Epithelial cell of prostate (primary cell): ENCODE results near the gene CHAC2.

Experiments
- DNase-seq: peaks from one replicate; pipeline ENCODE4 v3.0.0-alpha.2; 2011; ENCODE audit warnings: low read depth, low spot score
- H3K27ac ChIP-seq: fragments of 450-650 bp; 2 replicates; pipeline ENCODE4 v1.5.1; 2017; ENCODE audit warnings: mild to moderate bottlenecking

Gene CHAC2

DNA sequence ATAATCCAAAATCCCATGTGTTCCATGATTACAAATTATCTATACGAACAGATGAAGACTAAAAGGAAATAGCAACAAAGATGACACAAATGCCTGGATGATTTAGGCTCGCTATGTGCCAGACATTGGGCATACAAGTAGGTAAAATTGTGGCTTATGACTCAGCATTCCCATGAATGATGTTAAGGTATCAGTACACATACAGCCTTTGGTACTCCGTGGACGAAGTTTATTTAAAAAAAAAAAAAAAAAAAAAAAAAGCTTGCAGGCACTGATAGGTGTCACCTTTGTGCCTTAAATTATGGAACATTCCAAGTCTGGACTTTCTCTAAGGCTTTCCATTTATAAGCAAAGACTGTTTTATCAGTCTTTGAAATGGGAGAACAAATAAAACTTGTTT, 2.7 kb downstream of the CHAC2 start:
- peak; percentile 29 for DNase-seq
- H3K27ac ChIP-seq = no peak overlapping the region

DNA sequence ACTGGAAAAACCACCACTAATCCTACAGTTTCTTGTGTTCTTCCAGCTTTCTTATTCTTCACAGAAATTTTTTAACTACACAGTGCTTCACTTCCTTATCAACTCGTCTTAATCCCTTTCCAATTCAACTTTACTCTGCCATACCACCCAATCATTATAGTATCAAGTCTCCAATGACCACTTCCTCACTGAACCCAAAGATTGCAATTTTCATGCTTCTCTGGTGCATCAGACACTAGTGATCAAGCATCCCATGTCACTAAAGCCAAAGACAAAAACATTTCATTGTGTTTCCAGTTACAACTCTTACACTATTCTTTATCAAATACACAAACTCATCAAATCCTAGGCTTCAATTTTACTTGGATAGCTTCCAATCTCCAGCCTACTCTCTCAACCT, 9.5 kb downstream of the CHAC2 start:
- no peak overlapping the region for H3K27ac ChIP-seq
- DNase-seq = no peak

DNA sequence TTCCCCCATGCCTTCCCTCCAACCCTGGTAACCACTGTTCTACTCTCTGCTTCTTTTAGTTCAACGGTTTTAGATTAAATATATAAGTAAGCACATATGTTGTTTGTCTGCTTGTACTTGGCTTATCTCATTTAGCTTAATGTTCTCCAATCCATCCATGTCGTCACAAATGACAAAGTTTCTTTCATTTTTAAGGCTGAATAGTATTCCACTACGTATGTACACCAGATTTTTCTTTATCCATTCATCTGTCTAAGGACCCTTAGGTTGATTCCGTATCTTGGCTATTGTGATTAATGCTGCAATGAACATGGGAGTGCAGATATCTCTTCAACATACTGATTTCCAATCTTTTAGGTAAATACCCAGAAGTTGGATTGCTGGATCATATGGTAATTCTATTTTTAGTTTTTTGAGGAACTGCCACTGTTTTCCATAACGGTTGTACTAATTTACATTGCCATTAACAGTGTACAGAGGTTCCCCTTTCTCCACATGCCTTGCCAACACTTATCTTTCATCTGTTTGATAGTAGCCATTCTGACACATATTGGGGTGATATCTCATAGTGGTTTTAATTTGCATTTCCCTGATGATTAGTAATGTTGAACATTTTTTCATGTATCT, 11.0 kb downstream of the CHAC2 start:
- no peak overlapping the region for H3K27ac ChIP-seq

DNA sequence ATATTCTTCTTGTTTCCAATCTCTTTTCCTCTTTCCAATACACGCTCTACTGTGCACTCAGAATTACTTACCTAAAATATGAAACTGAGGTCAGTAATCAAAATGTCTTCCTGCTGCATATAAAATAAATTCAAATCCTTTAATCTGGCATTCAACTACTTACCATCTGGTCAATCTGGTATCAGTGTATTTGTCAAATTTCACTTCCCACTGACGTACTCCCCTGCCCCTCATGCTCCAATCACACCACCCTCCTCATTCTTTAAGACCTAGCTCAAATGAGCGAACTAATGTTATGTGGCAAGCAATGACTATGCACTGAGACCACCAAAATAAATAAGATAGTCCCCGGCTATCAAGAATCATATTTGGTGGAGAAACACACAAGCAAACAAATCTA, 12.5 kb downstream of the CHAC2 start:
- H3K27ac ChIP-seq = no peak overlapping the region
- no peak for DNase-seq

More for the DNA sequence above, 11.0 kb downstream of the CHAC2 start:
- DNase-seq = no peak

DNA sequence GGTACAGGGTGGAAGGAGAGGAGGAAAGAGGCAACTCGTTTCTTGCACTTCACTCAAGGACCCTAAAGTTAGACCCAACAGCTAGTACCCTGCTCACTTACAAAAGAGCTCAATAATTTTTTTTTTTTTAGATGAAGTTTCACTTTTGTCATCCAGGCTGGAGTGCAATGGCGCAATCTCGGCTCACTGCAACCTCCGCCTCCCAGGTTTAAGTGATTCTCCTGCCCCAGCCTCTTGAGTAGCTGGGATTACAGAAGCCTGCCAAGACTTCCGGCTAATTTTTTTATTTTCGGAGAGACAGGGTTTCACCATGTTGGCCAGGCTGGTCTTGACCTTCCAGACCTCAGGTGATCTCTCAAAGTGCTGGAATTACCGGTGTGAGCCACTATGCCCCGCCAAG, 15.1 kb downstream of the CHAC2 start:
- H3K27ac ChIP-seq = no peak overlapping the region
- no peak for DNase-seq

DNA sequence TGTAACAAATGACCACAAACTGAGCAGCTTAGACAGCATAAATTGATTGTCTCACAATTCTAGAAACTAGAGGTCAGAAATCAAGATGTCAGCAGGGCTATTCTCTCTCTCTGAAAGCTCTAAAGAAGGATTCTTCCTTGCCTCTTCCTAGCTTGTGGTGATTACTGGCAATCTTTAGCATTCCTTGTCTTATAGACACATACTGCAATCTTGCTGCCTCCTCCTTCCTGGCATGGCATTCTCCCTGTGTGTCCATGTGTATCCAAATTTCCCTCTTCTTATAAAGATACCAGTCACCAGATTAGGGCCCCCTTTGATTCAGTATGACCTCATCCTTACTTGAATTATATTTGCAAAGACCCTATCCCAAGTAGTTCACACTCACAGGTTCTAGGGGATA, 16.8 kb downstream of the CHAC2 start:
- H3K27ac ChIP-seq = peak overlapping the region; percentile 13
- no peak for DNase-seq

DNA sequence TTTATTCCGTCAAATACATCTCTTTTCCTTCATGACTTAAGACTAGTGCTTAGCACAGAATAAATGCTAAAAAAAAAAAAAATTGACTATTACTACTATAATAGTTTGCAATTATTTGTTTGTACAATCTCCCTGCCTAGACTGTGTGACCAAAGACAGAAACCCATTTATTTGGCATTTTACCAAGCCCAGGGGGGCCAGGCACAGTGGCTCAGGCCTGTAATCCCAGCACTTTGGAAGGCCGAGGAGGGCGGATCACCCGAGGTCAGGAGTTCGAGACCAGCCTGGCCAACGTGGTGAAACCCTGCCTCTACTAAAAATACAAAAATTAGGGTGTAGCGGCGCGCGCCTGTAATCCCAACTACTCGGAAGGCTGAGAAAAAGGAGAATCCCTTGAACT, 17.8 kb downstream of the CHAC2 start:
- DNase-seq = no peak
- H3K27ac ChIP-seq = no peak overlapping the region

DNA sequence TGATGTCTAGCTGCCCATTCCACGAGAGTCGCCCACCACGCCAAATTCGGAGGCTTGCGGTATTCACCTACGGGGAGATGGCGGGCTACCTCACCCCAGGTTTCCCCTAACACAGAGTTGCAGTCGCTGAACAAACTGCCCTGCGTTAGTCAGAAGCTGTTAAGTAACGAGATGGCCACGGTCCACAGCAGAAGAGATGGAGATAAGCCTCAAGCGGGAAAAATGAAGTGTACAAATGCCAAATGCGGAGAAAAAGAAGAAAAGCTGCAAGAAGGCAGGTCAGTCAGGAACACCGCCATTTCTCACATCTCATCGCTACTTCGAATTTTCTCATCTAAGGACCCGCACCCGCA, 18.7 kb downstream of the CHAC2 start:
- H3K27ac ChIP-seq = peak overlapping the region; percentile 78
- DNase-seq = no peak

DNA sequence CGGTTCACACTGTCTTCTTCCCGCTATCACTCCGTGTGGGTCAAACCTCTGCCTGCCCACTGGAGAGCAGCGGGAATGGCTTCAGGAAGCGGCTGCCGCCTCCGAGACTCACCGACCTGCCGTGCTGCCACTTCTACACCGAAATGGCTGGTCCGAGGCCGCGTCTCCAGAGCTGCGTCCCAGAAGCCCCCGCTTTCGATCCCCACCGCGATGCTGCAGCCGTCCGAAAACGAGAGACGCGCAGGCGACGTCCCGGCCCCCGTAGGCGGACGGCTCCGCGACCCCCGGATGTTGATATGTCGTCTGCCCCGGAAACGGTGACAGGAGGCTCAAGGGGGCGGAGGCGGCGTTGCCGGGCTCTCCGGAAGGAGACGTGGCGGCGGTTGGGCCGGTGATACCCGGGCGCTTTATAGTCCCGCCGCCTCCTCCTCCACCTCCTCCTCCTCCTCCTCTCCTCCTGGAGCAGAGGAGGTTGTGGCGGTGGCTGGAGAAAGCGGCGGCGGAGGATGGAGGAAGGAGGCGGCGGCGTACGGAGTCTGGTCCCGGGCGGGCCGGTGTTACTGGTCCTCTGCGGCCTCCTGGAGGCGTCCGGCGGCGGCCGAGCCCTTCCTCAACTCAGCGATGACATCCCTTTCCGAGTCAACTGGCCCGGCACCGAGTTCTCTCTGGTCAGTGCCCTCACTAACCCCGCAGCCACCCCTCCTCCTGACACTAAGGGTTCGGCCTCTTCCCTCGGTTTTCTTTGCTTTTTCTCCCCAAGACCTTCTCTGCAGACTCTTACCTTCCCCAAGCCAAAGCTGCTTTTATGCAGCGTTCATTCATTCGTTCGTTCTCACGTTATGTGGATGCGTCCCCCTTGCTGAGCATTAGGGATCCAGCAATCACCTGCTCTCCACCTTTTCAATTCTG, 19.4 kb downstream of the CHAC2 start, which contains the start of the genes ASB3 and ERLEC1:
Gene ASB3 (minus strand): TSS at position 249 of the 909 bp plus-strand sequence. CDS start 21,381 bp downstream, outside the sequence.
Gene ERLEC1 (plus strand): TSS at position 340 of the 909 bp plus-strand sequence. CDS start 167 bp downstream, at position 507.
- H3K27ac ChIP-seq = peak within 1 kb of the TSS; percentile 78
- no peak for DNase-seq

DNA sequence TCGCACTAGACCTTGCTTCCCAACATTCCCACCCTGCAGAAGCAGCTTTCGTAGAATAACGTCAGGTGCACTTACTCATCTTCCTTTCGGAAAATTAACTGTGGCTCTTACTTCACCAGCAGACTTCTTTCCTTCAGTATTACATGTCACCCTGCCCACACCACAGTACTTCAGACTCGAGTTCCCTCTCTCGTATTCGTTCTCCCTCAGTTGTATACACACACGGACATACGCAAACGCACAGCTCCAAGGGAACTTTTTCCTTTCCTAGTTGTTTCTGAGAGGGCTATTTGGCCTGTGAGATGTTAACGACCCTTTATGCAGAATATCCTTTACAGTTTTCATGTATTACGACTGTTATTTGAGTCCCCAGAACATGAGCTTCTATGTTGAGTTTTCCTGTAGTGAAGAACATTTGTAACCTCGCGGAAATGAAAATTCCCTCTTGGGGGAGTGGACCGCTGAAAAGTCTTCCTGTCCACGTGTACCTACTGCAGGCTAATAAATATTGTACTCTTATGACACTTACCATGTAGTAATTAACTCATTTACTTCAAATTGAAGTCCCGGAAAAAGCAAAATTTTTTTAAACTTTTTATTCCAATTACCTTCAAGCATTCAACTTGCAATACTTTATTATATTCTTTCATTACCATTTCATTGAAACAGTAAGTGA, 20.1 kb downstream of the CHAC2 start:
- peak overlapping the region; percentile 78 for H3K27ac ChIP-seq

DNA sequence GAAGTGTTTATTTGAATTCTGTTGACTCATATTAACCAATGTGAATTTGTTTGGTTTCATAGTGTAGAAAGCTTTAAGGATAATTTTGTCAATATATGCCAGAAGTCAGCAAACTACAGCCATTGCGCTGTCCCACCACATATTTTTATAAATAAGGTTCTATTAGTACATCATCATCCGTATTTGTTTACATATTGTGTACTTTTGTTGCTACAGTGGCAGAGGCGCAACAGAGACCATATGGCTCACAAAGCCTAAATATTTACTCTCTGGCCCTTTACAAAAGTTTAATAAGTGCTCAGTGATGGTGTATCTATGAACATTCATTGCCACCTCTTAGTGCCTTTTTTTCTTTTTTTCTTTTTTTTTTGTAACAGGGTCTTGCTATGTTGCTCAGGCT, 25.7 kb downstream of the CHAC2 start:
- no peak overlapping the region for H3K27ac ChIP-seq
- no peak for DNase-seq

More for the DNA sequence above, 20.1 kb downstream of the CHAC2 start:
- no peak for DNase-seq

DNA sequence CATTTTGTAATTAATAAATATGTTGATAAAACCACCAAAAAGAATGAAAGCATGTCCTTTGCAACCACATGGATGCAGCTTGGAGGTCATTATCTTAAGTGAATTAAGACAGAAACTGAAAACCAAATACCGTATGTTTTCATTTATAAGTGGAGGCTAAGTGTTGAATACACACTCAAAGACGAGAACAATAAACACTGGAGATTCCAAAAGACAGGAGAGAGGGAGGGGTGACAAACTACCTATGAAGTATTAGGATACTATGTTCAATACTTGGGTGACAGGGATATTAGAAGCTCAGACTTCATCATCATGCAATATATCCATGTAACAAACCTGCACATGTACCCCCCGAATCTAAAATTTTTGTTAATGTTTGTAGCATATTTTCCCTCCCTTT, 26.2 kb downstream of the CHAC2 start:
- no peak overlapping the region for H3K27ac ChIP-seq
- DNase-seq = no peak

DNA sequence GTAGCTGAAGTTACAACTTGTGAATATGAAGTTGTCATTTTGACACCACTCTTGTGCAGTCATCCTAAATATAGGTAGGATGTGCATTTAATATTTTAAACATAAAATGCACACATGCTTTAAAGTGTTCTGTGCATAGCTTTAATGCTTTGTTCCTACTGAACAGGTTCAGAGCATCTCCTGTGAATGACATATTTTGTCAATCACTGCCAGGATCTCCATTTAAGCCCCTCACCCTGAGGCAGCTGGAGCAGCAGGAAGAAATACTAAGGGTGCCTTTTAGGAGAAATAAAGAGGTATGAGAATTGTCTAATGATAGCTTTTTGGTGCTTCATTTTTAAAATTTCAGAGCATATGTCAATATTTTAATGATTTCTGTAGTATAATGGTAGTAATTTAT, 33.9 kb downstream of the CHAC2 start:
- H3K27ac ChIP-seq = no peak overlapping the region
- DNase-seq = no peak

DNA sequence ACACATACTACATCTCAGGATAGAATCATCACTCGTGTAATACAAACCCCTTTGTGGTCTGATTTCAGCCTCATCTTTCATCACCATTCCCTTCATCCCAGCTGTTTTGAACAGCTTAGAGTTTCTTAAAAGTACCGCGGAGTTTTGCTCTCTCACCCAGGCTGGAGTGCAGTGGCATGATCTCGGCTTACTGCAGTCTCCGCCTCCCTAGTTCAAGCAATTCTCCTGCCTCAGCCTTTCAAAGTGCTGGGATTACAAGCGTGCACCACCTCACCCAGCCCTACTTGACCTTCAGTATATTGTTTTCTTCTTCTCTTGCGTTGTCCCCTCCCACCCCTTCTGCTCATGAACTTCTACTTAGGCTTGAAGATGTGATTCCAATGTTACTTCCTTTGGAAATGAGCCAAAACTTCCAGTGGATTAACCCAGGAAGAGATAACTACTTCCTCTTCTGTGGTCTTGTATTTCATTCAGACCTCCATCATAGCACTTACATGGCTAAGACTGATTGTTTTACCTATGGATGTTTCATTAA, 35.1 kb downstream of the CHAC2 start:
- no peak overlapping the region for H3K27ac ChIP-seq
- no peak for DNase-seq

DNA sequence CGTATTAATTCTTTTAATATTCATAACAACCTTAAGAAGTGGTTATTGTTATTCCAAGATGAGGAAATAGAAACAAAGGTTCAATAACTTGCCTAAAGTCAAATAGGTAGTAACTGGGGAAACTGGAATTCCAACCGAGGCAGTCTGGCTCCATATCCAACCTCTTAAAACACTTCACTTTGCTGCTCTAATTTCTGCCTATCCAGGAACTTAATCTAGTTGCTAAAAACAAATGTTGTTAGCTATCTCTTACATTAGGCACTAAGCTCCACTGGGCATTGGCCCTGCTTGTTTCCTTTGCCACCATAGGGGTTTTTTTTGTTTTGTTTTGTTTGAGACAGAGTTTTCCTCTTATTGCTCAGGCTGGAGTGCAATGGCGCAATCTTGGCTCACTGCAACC, 44.0 kb downstream of the CHAC2 start:
- DNase-seq = no peak
- H3K27ac ChIP-seq = peak overlapping the region; percentile 57

DNA sequence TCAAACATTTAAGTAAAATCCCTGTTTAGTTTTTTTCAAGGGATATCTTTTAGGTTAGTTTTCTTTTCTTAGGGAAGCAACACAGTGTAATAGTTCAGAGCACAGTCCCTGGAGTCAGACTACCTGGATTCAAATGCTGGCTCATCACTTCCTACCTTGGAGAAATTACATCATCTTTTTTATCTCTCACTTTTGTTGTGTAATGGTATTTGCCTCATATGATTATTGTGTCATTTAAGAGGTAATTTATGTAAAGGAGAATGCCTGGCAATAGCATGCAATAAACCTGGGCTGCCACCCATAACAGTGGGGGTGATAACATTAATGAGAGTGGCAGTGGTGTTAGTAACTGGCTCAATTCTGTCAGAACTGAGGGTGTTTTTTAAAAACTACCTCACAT, 45.5 kb downstream of the CHAC2 start:
- peak overlapping the region; percentile 57 for H3K27ac ChIP-seq
- no peak for DNase-seq

DNA sequence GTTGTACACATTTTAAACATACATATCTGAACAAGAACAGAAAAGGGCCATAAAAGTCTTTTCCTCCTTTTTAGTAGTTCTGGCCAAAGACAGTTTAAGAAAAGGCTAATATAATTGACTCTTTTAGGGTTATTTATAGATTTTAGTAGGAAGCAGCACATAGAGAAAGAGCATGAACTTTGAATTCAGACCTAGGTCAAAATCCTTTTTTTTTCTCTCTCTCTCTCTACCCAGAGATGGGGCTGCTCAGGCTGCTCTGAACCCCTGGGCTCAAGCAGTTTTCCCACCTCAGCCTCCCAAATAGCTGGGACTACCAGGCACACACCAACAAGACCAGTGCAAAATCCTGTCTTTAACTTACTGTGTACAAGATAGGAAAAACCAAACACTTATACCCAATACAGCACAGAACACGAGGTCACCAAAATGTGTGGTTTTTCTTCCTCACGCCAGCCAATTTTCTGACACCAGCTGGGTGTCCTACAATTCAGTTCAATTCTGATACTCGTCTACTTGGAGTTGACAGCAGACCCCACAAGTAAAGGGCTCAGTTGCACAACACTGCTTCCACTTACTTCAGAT, 51.3 kb downstream of the CHAC2 start:
- DNase-seq = no peak
- H3K27ac ChIP-seq = no peak overlapping the region

DNA sequence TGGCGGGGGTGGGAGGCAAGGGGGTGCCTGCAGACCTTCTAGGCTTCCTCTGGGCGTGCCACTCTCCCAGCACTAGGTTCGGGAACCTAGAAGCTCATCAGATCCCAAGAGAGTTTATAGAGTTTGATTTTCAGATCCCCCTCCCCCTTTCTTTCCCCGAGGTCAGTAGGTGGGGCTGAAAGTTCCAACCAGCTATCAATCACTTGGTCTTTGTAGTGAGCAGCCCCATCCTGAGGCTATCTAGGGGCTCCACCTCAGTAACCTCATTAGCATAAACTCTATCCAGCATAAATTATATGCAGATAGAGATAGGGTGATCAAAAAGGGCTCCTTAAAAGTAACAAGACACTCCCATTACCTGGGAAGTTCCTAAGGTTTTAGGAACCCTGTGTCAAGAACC, 52.0 kb downstream of the CHAC2 start:
- no peak for DNase-seq
- no peak overlapping the region for H3K27ac ChIP-seq

DNA sequence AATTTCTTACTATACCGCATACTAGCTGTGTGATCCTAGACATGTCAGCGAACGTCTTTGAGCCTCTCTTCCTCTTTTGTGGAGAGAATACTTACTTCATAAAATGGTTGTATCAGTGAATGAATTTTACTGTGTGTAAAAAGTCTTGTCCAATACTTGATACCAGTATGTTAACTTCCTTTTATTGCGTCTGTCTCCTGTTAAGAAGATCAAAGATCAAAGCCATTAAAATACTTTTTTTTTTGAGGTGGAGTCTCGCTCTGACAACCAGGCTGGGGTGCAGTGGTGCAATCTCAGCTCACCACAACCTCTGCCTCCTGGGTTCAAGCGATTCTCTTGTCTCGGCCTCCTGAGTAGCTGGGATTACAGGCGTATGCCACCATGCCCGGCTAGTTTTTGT, 52.4 kb downstream of the CHAC2 start:
- peak overlapping the region; percentile 34 for H3K27ac ChIP-seq
- no peak for DNase-seq

DNA sequence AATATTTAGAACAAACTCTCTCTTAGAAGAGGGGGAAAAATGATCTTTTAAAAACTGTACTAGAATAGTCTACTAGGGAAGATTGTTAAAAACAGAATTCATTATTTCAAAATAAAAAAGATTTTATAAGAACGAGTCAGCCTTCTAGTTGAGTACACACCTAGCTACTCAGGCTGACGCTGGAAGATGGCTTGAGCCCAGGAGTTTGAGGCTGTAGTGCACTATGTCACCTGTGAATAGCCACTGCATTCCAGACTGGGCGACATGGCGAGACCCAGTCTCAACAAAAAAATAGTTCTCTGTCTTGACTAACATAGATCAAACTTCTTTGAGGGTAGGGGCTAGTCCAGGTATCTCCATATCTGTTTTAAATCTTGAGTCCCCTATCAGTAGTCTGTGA, 53.1 kb downstream of the CHAC2 start:
- no peak for DNase-seq
- H3K27ac ChIP-seq = peak overlapping the region; percentile 34
